Measurements from ENCODE around the gene CDKN2AIP.

The CDKN2AIP gene

GRCh38 chr4:183434264-183434663, 10.2 kb upstream of the CDKN2AIP start:
- Histone ChIP-seq H3K4me1 (ENCODE audit: control insufficient read depth, insufficient read depth, low read length) (peaks cover 18% of the 10 kb centered on the region), H3K36me3 (ENCODE audit: control insufficient read depth, insufficient read depth, low read length) (no peaks in the 10 kb centered on the region), H3K4me3 (ENCODE audit: low read depth, low read length) (no peak overlapping the region), H3K9me3 (ENCODE audit: control insufficient read depth, insufficient read depth, low read length) (peaks cover 4% of the 10 kb centered on the region; the same call in 1 of the 2 replicates), H3K27ac (ENCODE audit: low read depth, low read length) (no peak overlapping the region), H3K27me3 (ENCODE audit: control insufficient read depth, insufficient read depth, low read length) (no peaks in the 10 kb centered on the region), H3K9ac (ENCODE audit: low read depth, low read length) (no peak overlapping the region)

GRCh38 chr4:183434666-183435190, 9.7 kb upstream of the CDKN2AIP start:
- H3K27me3 ChIP-seq (ENCODE audit: control insufficient read depth, insufficient read depth, low read length): no peaks in the 10 kb centered on the region
- H3K9me3 ChIP-seq (ENCODE audit: control insufficient read depth, insufficient read depth, low read length): peaks cover 4% of the 10 kb centered on the region; the same call in 1 of the 2 replicates
- no peak overlapping the region for H3K9ac ChIP-seq (ENCODE audit: low read depth, low read length)
- H3K4me3 ChIP-seq (ENCODE audit: low read depth, low read length): no peak overlapping the region
- peaks cover 18% of the 10 kb centered on the region for H3K4me1 ChIP-seq (ENCODE audit: control insufficient read depth, insufficient read depth, low read length)
- H3K36me3 ChIP-seq (ENCODE audit: control insufficient read depth, insufficient read depth, low read length): no peaks in the 10 kb centered on the region
- H3K27ac ChIP-seq (ENCODE audit: low read depth, low read length): no peak overlapping the region

- Histone ChIP-seq H3K27ac (ENCODE audit: low read depth, low read length) (no peak overlapping the region), H3K9me3 (ENCODE audit: control insufficient read depth, insufficient read depth, low read length) (peaks cover 4% of the 10 kb centered on the region; the same call in 1 of the 2 replicates), H3K4me3 (ENCODE audit: low read depth, low read length) (no peak overlapping the region), H3K4me1 (ENCODE audit: control insufficient read depth, insufficient read depth, low read length) (peaks cover 14% of the 10 kb centered on the region), H3K36me3 (ENCODE audit: control insufficient read depth, insufficient read depth, low read length) (no peaks in the 10 kb centered on the region), H3K9ac (ENCODE audit: low read depth, low read length) (no peak overlapping the region), H3K27me3 (ENCODE audit: control insufficient read depth, insufficient read depth, low read length) (no peaks in the 10 kb centered on the region)
These were observed 8.6 kb upstream of the CDKN2AIP start for GRCh38 chr4:183435803-183436202.

GRCh38 chr4:183436417-183436816, 8.0 kb upstream of the CDKN2AIP start:
- no peaks in the 10 kb centered on the region for H3K27me3 ChIP-seq (ENCODE audit: control insufficient read depth, insufficient read depth, low read length)
- no peak overlapping the region for H3K4me3 ChIP-seq (ENCODE audit: low read depth, low read length)
- no peaks in the 10 kb centered on the region for H3K36me3 ChIP-seq (ENCODE audit: control insufficient read depth, insufficient read depth, low read length)
- peaks cover 10% of the 10 kb centered on the region for H3K4me1 ChIP-seq (ENCODE audit: control insufficient read depth, insufficient read depth, low read length)
- H3K9me3 ChIP-seq (ENCODE audit: control insufficient read depth, insufficient read depth, low read length): peaks cover 4% of the 10 kb centered on the region; the same call in 1 of the 2 replicates
- no peak overlapping the region for H3K27ac ChIP-seq (ENCODE audit: low read depth, low read length)
- H3K9ac ChIP-seq (ENCODE audit: low read depth, low read length): no peak overlapping the region

- Histone ChIP-seq H3K36me3 (ENCODE audit: control insufficient read depth, insufficient read depth, low read length) (no peaks in the 10 kb centered on the region), H3K27ac (ENCODE audit: low read depth, low read length) (no peak overlapping the region)
These were observed 7.0 kb upstream of the CDKN2AIP start for GRCh38 chr4:183437452-183437851.

GRCh38 chr4:183438458-183439113, 5.8 kb upstream of the CDKN2AIP start:
- H3K4me3 ChIP-seq (ENCODE audit: low read depth, low read length): no peak overlapping the region
- peak overlapping the region; percentile 36 for H3K27ac ChIP-seq (ENCODE audit: low read depth, low read length)
- H3K9ac ChIP-seq (ENCODE audit: low read depth, low read length): no peak overlapping the region
- no peaks in the 10 kb centered on the region for H3K9me3 ChIP-seq (ENCODE audit: control insufficient read depth, insufficient read depth, low read length)
- no peaks in the 10 kb centered on the region for H3K27me3 ChIP-seq (ENCODE audit: control insufficient read depth, insufficient read depth, low read length)
- peaks cover 10% of the 10 kb centered on the region for H3K4me1 ChIP-seq (ENCODE audit: control insufficient read depth, insufficient read depth, low read length)
- no peaks in the 10 kb centered on the region for H3K36me3 ChIP-seq (ENCODE audit: control insufficient read depth, insufficient read depth, low read length)

More at GRCh38 chr4:183437452-183437851, 7.0 kb upstream of the CDKN2AIP start:
- no peak overlapping the region for H3K9ac ChIP-seq (ENCODE audit: low read depth, low read length)
- H3K9me3 ChIP-seq (ENCODE audit: control insufficient read depth, insufficient read depth, low read length): peaks cover 2% of the 10 kb centered on the region; the same call in 1 of the 2 replicates
- peaks cover 10% of the 10 kb centered on the region for H3K4me1 ChIP-seq (ENCODE audit: control insufficient read depth, insufficient read depth, low read length)
- H3K4me3 ChIP-seq (ENCODE audit: low read depth, low read length): no peak overlapping the region
- no peaks in the 10 kb centered on the region for H3K27me3 ChIP-seq (ENCODE audit: control insufficient read depth, insufficient read depth, low read length)

- Histone ChIP-seq H3K36me3 (ENCODE audit: control insufficient read depth, insufficient read depth, low read length) (peaks cover 5% of the 10 kb centered on the region), H3K4me1 (ENCODE audit: control insufficient read depth, insufficient read depth, low read length) (peaks cover 9% of the 10 kb centered on the region; the same call in 1 of the 2 replicates), H3K9ac (ENCODE audit: low read depth, low read length) (no peak overlapping the region), H3K27ac (ENCODE audit: low read depth, low read length) (no peak overlapping the region), H3K9me3 (ENCODE audit: control insufficient read depth, insufficient read depth, low read length) (no peaks in the 10 kb centered on the region), H3K27me3 (ENCODE audit: control insufficient read depth, insufficient read depth, low read length) (no peaks in the 10 kb centered on the region), H3K4me3 (ENCODE audit: low read depth, low read length) (no peak overlapping the region)
These were observed 3.2 kb upstream of the CDKN2AIP start for GRCh38 chr4:183441276-183441675.

GRCh38 chr4:183443655-183444213, 702 bp upstream of the CDKN2AIP start:
- H3K9me3 ChIP-seq (ENCODE audit: control insufficient read depth, insufficient read depth, low read length): no peaks in the 10 kb centered on the region
- peaks cover 6% of the 10 kb centered on the region; the same call in 1 of the 2 replicates for H3K4me1 ChIP-seq (ENCODE audit: control insufficient read depth, insufficient read depth, low read length)
- H3K27me3 ChIP-seq (ENCODE audit: control insufficient read depth, insufficient read depth, low read length): no peaks in the 10 kb centered on the region
- peak overlapping the region; percentile 86 for H3K4me3 ChIP-seq (ENCODE audit: low read depth, low read length)
- peaks cover 30% of the 10 kb centered on the region for H3K36me3 ChIP-seq (ENCODE audit: control insufficient read depth, insufficient read depth, low read length)
- peak overlapping the region; percentile 97 for H3K9ac ChIP-seq (ENCODE audit: low read depth, low read length)
- peak overlapping the region; percentile 100 for H3K27ac ChIP-seq (ENCODE audit: low read depth, low read length)

- Histone ChIP-seq H3K27ac (ENCODE audit: low read depth, low read length) (peak overlapping the region; percentile 100), H3K4me3 (ENCODE audit: low read depth, low read length) (peak overlapping the region; percentile 86), H3K9me3 (ENCODE audit: control insufficient read depth, insufficient read depth, low read length) (no peaks in the 10 kb centered on the region), H3K27me3 (ENCODE audit: control insufficient read depth, insufficient read depth, low read length) (no peaks in the 10 kb centered on the region), H3K9ac (ENCODE audit: low read depth, low read length) (peak overlapping the region; percentile 86), H3K36me3 (ENCODE audit: control insufficient read depth, insufficient read depth, low read length) (peaks cover 40% of the 10 kb centered on the region), H3K4me1 (ENCODE audit: control insufficient read depth, insufficient read depth, low read length) (peaks cover 4% of the 10 kb centered on the region; the same call in 1 of the 2 replicates)
These were observed 627 bp downstream of the CDKN2AIP start for GRCh38 chr4:183445097-183445428.

GRCh38 chr4:183447646-183448045, 3.2 kb downstream of the CDKN2AIP start:
- no peak overlapping the region for H3K4me3 ChIP-seq (ENCODE audit: low read depth, low read length)
- no peak overlapping the region for H3K27ac ChIP-seq (ENCODE audit: low read depth, low read length)
- H3K9ac ChIP-seq (ENCODE audit: low read depth, low read length): no peak overlapping the region
- H3K4me1 ChIP-seq (ENCODE audit: control insufficient read depth, insufficient read depth, low read length): peaks cover 4% of the 10 kb centered on the region; the same call in 1 of the 2 replicates
- H3K9me3 ChIP-seq (ENCODE audit: control insufficient read depth, insufficient read depth, low read length): no peaks in the 10 kb centered on the region
- no peaks in the 10 kb centered on the region for H3K27me3 ChIP-seq (ENCODE audit: control insufficient read depth, insufficient read depth, low read length)
- peaks cover 40% of the 10 kb centered on the region for H3K36me3 ChIP-seq (ENCODE audit: control insufficient read depth, insufficient read depth, low read length)

- no peak overlapping the region for H3K9ac ChIP-seq (ENCODE audit: low read depth, low read length)
- no peaks in the 10 kb centered on the region for H3K27me3 ChIP-seq (ENCODE audit: control insufficient read depth, insufficient read depth, low read length)
- no peak overlapping the region for H3K4me3 ChIP-seq (ENCODE audit: low read depth, low read length)
- H3K9me3 ChIP-seq (ENCODE audit: control insufficient read depth, insufficient read depth, low read length): no peaks in the 10 kb centered on the region
- peaks cover 4% of the 10 kb centered on the region; the same call in 1 of the 2 replicates for H3K4me1 ChIP-seq (ENCODE audit: control insufficient read depth, insufficient read depth, low read length)
- H3K36me3 ChIP-seq (ENCODE audit: control insufficient read depth, insufficient read depth, low read length): peaks cover 40% of the 10 kb centered on the region
- no peak overlapping the region for H3K27ac ChIP-seq (ENCODE audit: low read depth, low read length)
These were observed 4.0 kb downstream of the CDKN2AIP start for GRCh38 chr4:183448436-183448835.
